HEK293 (cell line): Measurements from ENCODE around the gene SLC66A2.
"Not testable (repeated sequence)": the region's sequence is repeated elsewhere in the genome, so short reads cannot be mapped to it uniquely, and the experiment has no call there.

Source experiments
- CTCF ChIP-seq: fragments of 450-650 bp; formaldehyde crosslinking; IDR thresholded peaks from 2 replicates; pipeline ENCODE4 v1.5.1; 2016; ENCODE audit warnings: missing biosample characterization, missing genetic modification characterization
- ELK4 ChIP-seq: IDR thresholded peaks from 2 replicates; pipeline ENCODE4 v1.6.1; 2011; ENCODE audit warnings: mild to moderate bottlenecking, low read depth, low read length, borderline replicate concordance
- MEIS1 ChIP-seq: sonication (generic); formaldehyde crosslinking; IDR thresholded peaks from 2 replicates; pipeline ENCODE4 v1.8.1; 2022; ENCODE audit warnings: missing genetic modification reagents, mild to moderate bottlenecking, borderline replicate concordance
- SETDB1 ChIP-seq: IDR thresholded peaks from one replicate; pipeline ENCODE4 v1.6.1; 2017; ENCODE audit warnings: mild to moderate bottlenecking, low read length, moderate library complexity, mixed read lengths; ENCODE audit not compliant: insufficient read length
- ZBTB26 ChIP-seq: fragments of 450-650 bp; formaldehyde crosslinking; optimal IDR thresholded peaks from 2 replicates; pipeline ENCODE3; 2016; ENCODE audit warnings: missing biosample characterization, mild to moderate bottlenecking, missing genetic modification characterization
- ZNF121 ChIP-seq: fragments of 450-650 bp; formaldehyde crosslinking; IDR thresholded peaks from 2 replicates; pipeline ENCODE4 v1.5.1; 2016; ENCODE audit warnings: missing biosample characterization, missing genetic modification characterization
- ZNF174 ChIP-seq: fragments of 450-650 bp; formaldehyde crosslinking; IDR thresholded peaks from 2 replicates; pipeline ENCODE4 v1.5.0; 2017; ENCODE audit warnings: missing biosample characterization, mild to moderate bottlenecking, missing genetic modification characterization
- TF ChIP-seq, protein P1 (sequence below): fragments of 450-650 bp; formaldehyde crosslinking; IDR thresholded peaks from 2 replicates; pipeline ENCODE4 v1.5.1; 2016; ENCODE audit warnings: missing biosample characterization, missing genetic modification characterization
- TF ChIP-seq, protein P2 (sequence below): fragments of 450-650 bp; formaldehyde crosslinking; IDR thresholded peaks from 2 replicates; pipeline ENCODE4 v1.5.1; 2016; ENCODE audit warnings: missing biosample characterization, missing genetic modification characterization
- TF ChIP-seq, protein P3 (sequence below): fragments of 450-650 bp; formaldehyde crosslinking; IDR thresholded peaks from 2 replicates; pipeline ENCODE4 v1.5.1; 2016; ENCODE audit warnings: missing biosample characterization, missing genetic modification characterization

DNA sequence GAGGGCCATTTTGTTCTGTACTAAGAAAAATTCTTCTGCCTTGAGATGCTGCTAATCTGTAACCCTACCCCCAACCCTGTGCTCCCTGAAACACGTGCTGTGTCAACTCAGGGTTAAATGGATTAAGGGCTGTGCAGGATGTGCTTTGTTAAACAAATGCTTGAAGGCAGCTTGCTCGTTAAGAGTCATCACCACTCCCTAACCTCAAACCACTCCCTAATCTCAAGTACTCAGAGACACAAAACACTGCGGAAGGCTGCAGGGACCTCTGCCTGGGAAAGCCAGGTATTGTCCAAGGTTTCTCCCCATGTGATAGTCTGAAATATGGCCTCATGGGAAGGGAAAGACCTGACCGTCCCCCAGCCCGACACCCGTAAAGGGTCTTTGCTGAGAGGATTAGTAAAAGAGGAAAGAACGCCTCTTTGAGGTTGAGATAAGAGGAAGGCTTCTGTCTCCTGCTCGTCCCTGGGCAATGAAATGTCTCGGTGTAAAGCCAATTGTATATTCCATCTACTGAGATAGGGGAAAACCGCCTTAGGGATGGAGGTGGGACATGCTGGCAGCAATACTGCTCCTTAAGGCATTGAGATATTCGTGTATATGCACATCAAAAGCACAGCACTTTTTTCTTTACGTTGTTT lies 8.8 kb upstream of the SLC66A2 start:
- not testable (repeated sequence) for TF ChIP-seq ZBTB26 (tag by site-specific recombination); CTCF; ZNF121 (tag by site-specific recombination); MEIS1 (CRISPR knock-in tag); ELK4; SETDB1; ZNF174
- TF ChIP-seq, protein P1, sequence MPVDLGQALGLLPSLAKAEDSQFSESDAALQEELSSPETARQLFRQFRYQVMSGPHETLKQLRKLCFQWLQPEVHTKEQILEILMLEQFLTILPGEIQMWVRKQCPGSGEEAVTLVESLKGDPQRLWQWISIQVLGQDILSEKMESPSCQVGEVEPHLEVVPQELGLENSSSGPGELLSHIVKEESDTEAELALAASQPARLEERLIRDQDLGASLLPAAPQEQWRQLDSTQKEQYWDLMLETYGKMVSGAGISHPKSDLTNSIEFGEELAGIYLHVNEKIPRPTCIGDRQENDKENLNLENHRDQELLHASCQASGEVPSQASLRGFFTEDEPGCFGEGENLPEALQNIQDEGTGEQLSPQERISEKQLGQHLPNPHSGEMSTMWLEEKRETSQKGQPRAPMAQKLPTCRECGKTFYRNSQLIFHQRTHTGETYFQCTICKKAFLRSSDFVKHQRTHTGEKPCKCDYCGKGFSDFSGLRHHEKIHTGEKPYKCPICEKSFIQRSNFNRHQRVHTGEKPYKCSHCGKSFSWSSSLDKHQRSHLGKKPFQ (tag by site-specific recombination): not testable (repeated sequence)
- TF ChIP-seq, protein P2, sequence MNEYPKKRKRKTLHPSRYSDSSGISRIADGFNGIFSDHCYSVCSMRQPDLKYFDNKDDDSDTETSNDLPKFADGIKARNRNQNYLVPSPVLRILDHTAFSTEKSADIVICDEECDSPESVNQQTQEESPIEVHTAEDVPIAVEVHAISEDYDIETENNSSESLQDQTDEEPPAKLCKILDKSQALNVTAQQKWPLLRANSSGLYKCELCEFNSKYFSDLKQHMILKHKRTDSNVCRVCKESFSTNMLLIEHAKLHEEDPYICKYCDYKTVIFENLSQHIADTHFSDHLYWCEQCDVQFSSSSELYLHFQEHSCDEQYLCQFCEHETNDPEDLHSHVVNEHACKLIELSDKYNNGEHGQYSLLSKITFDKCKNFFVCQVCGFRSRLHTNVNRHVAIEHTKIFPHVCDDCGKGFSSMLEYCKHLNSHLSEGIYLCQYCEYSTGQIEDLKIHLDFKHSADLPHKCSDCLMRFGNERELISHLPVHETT (tag by site-specific recombination): not testable (repeated sequence)
- TF ChIP-seq, protein P3, sequence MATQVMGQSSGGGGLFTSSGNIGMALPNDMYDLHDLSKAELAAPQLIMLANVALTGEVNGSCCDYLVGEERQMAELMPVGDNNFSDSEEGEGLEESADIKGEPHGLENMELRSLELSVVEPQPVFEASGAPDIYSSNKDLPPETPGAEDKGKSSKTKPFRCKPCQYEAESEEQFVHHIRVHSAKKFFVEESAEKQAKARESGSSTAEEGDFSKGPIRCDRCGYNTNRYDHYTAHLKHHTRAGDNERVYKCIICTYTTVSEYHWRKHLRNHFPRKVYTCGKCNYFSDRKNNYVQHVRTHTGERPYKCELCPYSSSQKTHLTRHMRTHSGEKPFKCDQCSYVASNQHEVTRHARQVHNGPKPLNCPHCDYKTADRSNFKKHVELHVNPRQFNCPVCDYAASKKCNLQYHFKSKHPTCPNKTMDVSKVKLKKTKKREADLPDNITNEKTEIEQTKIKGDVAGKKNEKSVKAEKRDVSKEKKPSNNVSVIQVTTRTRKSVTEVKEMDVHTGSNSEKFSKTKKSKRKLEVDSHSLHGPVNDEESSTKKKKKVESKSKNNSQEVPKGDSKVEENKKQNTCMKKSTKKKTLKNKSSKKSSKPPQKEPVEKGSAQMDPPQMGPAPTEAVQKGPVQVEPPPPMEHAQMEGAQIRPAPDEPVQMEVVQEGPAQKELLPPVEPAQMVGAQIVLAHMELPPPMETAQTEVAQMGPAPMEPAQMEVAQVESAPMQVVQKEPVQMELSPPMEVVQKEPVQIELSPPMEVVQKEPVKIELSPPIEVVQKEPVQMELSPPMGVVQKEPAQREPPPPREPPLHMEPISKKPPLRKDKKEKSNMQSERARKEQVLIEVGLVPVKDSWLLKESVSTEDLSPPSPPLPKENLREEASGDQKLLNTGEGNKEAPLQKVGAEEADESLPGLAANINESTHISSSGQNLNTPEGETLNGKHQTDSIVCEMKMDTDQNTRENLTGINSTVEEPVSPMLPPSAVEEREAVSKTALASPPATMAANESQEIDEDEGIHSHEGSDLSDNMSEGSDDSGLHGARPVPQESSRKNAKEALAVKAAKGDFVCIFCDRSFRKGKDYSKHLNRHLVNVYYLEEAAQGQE (tag by site-specific recombination): not testable (repeated sequence)
